Vagina (tissue), 2 donors: ENCODE results near the gene UNC5B.

Source experiments
- CTCF ChIP-seq, 3 experiments: fragments of 450-650 bp in 2 of 3; fragments of 200-600 bp in 1 of 3; sonication (generic) in 1 of 3; IDR thresholded peaks; one replicate each; pipeline ENCODE4 v1.5.1; 2017 to 2019; ENCODE audit warnings: antibody characterized with exemption in 3 of 3, mild to moderate bottlenecking in 2 of 3, moderate library complexity in 2 of 3
- POLR2A ChIP-seq, 2 donors: fragments of 450-650 bp; IDR thresholded peaks; one replicate each; pipeline ENCODE4 v1.6.1; 2017; ENCODE audit warnings: antibody characterized with exemption in 2 of 2, mild to moderate bottlenecking in 2 of 2, moderate library complexity in 2 of 2

GRCh38 chr10:71241114-71241829, 28.9 kb downstream of the UNC5B start:
- TF ChIP-seq CTCF (IDR thresholded peaks at IDR 0.05): no peak
- no peak for TF ChIP-seq POLR2A (IDR thresholded peaks at IDR 0.05)
